GM21515 (cell line): ENCODE data around the gene PRRC2B.
"Not testable (repeated sequence)": the region's sequence is repeated elsewhere in the genome, so short reads cannot be mapped to it uniquely, and the experiment has no call there.

ENCODE experiments used
- ATAC-seq: cut with Tn5 transposase; IDR thresholded peaks from one replicate; pipeline ENCODE4 v1.9.1; 2021; ENCODE audit not compliant: unreplicated experiment

PRRC2B gene

DNA sequence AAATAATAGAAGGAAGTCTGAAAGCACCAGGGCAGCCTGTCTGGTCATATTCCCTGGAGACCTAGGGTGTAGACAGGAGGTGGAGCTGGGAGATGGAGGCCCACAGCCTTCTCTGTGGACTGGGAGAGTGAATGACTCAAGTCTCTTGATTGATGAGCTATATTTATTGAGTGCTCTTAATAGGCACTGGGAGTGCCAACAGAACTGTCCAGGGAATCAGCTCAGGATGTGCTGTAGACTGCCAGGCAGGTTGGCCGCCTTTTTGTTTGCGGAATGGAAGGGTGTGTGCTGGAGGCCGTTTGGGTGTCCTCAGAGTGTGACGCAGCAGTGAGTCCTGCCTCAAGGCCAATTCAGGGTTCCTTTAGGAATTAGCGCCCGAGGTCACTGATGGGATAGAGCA is 75.5 kb downstream of the PRRC2B start:
- ATAC-seq = no peak

DNA sequence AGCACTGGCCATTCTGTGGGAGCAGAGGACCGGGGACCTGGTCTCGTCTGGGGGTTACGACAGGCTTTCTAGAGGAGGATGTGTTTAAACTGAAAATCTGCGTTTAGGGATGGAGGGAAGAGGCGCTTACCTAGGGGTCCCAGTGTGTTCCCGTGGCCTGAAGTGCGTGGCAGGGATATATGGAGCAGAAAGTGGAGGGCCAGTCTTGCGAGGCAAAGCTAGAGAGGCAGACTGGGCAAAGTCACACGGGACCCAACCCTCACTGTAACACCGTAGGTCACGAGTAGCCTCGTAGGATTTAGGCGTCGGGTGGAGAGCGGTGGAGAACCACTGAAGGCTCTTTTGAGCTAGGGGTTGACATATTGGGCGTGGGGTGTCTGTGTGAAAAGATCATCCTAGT is 76.1 kb downstream of the PRRC2B start:
- no peak for ATAC-seq

DNA sequence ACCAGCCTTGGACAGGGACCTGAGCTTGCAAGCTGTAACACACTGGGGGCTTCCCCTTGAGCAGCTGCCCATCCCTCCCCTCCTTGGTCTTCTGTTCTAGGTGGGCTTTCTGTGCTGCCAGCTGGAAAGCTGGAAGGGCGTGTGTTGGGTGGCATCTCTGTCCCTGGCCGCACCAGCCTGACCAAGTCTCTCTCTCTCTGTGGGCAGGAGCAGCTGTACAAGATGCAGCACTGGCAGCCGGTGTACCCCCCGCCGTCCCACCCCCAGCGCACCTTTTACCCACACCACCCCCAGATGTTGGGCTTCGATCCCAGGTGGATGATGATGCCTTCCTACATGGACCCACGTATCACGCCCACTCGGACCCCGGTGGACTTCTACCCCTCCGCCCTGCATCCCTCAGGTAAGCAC is 76.7 kb downstream of the PRRC2B start:
- no peak for ATAC-seq

DNA sequence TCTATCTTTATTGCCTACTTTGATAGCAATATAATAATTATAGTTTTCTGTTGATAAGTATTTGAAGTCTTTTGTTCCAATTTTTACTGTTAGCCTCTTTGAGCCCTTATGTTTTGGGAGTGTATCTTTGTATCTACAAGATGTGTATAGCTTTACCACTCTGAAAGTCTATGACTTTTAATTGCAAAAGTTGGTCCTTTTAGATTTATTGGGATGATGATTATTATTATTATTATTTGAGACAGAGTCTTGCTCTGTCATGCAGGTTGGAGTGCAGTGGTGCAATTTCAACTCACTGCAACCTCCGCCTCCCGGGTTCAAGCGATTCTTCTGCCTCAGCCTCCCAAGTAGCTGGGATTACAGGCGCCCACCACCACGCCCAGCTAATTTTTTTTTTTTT is 78.2 kb downstream of the PRRC2B start:
- not testable (repeated sequence) for ATAC-seq

DNA sequence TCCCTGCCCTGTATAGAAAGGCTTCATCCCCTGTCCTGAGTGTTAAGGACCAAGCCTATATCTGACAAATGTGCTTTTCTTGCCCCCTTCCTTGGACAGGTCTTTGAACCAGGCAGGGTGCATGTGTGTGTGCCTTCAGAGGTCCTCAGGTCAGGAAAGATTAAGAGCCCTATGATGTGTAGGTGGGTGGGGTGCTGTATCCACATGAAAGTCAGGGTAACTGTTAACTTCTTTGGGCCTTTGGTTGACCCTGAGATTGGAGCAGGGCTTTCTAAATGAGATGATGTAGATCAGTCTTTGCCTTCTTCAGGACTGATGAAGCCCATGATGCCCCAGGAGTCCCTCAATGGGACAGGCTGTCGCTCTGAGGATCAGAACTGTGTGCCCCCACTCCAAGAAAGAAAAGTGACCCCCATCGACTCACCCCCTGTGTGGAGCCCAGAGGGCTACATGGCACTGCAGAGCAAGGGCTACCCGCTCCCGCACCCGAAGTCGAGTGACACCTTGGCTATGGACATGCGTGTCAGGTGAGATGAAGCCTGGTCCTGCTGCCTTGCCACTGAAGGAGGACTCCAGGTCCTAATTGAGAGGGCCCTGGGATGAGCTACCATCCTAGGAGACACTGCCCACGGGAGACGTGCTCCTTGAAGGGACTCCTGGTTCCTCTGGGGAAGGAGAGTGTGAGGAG is 79.5 kb downstream of the PRRC2B start:
- ATAC-seq = no peak

DNA sequence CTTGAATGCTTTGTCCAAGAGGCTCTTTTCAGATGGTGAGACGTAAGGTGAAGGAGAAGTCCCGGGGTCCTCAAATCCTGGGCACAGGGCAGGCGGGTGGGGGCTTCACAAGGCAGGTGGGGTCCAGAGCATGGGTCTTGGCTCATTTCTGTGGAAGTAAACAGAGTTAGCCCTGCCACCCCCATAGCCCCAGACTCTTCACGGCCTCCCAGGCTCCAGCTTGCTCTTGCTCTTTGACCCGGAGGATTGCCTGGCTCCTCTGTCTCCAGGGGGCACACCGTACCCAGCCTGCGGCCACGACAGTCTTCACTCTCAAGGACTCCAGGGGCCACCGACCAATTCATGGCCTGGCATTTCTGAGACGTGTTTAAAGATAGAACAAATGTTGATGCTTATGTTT is 80.0 kb downstream of the PRRC2B start:
- no peak for ATAC-seq

DNA sequence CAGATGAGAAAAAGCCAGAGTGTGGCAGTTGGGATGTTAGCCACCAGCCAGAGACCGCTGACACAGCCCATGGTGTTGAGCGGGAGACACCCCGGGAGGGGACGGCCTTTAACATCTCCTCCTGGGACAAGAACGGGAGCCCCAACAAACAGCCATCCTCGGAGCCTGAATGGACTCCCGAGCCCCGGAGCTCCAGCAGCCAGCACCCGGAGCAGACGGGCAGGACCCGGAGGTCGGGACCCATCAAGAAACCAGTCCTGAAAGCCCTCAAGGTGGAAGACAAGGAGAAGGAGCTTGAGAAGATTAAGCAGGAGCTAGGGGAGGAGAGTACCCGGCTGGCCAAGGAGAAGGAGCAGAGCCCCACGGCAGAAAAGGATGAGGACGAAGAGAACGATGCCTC is 80.8 kb downstream of the PRRC2B start:
- ATAC-seq = no peak

DNA sequence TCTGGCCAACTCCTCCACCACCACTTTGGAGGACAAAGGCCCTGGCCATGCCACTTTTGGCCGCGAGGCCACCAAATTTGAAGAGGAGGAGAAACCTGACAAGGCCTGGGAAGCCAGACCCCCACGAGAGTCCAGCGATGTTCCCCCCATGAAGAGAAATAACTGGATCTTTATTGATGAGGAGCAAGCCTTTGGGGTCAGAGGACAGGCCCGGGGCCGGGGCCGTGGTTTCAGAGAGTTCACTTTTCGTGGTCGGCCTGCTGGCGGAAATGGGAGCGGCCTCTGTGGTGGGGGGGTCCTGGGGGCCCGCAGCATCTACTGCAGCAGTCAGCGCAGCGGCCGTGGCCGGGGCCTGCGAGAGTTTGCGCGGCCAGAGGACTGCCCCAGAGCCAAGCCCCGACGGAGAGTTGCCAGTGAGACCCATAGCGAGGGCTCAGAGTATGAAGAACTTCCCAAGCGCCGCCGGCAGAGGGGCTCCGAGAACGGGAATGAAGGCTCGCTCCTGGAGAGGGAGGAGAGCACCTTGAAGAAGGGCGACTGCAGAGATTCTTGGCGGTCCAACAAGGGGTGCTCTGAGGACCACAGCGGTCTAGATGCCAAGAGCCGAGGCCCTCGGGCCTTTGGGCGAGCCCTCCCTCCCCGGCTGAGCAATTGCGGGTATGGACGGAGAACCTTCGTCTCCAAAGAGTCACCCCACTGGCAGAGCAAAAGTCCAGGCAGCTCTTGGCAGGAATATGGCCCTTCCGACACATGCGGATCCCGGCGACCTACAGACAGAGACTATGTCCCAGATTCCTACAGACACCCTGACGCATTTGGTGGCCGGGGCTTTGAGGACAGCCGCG is 81.4 kb downstream of the PRRC2B start:
- no peak for ATAC-seq

DNA sequence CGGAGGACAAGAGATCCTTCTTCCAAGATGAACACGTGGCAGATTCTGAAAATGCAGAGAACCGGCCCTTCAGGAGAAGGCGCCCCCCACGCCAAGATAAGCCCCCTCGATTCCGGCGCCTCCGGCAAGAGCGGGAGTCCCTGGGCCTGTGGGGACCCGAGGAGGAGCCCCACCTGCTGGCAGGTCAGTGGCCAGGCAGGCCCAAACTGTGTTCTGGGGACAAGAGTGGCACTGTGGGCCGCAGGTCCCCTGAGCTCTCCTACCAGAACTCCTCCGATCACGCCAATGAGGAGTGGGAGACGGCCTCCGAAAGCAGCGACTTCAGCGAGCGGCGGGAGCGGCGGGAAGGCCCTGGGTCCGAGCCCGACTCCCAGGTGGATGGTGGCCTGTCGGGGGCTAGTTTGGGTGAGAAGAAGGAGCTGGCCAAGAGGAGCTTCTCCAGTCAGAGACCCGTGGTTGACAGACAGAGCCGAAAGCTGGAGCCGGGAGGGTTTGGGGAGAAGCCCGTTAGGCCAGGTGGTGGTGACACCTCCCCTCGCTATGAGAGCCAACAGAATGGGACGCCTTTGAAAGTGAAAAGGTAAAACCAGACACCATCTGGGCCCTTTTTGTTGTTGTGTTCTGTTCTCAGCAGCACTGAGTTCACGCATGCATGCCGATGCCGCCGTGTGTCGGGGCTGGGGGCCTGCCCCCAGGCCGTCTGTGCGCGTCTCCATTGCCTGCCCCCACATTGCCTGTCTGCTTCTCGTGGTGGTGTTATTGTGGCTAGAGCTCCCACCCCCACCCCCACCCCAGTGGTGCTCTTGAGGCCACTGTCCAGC is 82.3 kb downstream of the PRRC2B start:
- ATAC-seq = no peak

DNA sequence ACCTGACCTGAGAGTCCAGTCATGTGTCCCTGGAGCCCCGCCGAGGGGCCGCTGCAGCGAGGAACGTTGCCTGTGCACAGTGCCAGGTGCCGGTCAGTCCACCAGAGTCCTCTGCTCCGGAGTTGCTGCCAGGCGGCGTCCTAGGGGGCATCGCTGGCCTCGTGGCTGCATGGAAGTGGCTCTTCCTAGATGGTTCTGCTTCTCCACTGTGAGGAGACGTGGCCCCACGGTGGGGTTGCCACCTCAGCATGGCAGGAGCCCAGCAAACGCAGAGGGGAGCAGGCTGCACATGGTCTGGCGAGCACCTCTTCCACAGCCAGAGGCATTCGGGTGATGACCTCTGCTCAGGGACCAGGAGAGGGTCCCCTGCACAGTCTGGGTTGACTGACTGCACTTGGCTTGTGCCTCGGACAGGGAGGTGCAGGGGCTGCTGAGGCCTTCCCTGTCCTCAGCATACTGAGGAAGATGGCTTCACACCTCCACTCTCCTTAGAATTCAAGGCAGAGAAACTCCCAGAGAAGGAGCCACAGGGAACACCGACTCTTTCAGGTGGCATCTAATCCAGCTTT is 83.0 kb downstream of the PRRC2B start:
- no peak for ATAC-seq

DNA sequence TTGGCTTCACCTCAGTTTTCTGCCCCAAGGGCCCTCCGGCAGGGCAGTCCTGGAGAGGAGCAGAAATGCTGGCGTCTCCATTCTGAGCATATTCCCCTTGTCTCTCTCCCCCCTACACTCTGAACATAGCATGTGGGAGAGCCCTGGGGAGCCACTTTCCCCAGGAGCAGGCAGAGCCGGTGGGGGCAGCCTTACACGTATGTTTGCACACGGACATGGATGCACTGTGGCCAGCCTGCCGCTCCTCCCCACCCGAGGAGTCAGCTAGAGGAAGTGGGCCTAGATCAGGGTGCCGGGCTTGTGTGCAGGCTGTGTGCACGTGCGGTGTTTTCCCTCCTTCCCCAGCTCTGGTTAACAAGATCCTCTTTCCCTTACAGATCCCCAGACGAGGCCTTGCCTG is 83.5 kb downstream of the PRRC2B start:
- ATAC-seq = no peak

DNA sequence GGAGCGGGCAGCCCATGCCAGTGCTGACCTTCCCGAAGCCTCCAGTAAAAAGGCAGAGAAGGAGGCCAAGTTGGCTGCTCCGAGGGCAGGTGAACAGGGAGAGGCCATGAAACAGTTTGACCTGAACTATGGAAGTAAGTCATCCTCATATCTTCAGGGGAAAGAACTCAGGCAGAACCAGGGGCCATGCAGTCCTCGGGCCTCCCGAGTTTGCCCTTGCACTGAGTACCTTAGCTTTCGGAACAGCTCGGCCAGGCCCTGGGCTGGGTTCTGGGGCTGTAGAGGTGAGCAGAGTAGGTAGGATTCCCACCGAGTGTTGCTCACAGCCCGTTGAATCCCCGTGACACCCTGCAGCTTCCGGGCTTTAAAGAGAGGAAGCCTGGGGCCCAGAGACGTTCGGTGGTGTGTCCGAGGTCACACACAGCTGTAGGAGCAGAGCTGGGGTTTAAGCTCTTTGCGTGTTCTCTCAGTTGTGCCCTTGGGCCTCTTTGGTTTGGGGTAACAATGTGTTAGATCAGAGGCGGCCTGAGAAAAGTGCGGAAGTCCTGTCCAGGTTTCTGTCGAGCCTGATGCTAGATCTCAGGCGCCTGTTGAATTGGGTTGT is 84.0 kb downstream of the PRRC2B start:
- no peak for ATAC-seq

DNA sequence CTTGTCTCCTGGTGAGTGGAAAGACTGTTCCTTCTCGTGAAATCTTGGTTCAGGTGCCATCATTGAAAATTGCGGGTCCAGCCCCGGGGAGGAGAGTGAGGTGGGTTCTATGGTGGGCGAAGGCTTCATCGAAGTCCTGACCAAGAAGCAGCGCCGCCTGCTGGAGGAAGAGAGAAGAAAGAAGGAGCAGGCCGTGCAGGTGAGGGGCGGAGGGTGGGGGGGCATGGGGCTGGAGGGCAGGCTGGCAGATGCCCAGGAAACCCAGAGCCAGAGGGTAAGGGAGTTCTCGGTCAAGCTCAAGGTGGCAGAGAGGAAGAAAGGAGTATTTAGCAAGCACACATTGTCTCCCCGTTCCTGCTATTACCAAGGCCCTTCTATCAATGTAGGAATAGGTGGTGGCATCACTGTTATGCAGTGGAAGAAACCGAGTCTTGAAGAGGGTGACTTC is 84.6 kb downstream of the PRRC2B start:
- ATAC-seq = no peak

DNA sequence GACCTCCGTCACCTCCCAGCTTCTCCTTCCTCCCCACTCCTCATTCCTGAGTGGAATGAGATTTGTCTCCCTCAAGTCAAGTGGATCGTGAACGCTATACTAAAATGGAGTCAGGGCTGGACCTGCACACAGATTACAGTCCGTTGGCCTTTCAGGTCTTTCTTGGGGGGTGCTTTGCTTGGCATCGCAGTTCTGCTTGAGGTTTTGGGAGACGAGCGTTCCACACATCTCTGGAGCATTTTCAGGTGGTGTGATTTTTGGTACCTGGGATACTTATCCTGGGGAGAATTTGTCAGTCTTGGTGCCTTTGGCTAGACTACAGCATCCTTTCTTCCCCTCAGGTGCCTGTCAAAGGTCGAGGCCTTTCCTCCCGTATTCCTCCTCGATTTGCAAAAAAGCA is 85.0 kb downstream of the PRRC2B start:
- ATAC-seq = no peak

DNA sequence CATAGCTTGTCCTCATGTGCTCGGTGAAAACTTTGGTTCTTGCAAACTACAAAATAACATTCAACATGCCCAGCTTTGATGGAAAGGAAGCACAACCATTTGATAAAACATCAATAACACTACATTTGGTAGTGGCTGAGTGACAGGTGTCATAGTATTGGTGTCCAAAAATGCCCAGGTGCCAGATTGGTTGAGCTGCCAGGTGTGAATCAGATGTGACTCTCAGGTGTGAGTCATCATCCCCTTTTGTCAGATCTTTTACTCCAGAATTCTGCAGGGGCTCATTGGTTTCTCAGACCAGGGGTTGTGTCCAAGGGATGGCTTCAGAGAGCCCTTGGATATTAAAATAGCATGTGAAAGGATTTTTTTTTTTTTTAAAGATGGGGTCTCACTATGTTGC is 86.4 kb downstream of the PRRC2B start:
- ATAC-seq = no peak

DNA sequence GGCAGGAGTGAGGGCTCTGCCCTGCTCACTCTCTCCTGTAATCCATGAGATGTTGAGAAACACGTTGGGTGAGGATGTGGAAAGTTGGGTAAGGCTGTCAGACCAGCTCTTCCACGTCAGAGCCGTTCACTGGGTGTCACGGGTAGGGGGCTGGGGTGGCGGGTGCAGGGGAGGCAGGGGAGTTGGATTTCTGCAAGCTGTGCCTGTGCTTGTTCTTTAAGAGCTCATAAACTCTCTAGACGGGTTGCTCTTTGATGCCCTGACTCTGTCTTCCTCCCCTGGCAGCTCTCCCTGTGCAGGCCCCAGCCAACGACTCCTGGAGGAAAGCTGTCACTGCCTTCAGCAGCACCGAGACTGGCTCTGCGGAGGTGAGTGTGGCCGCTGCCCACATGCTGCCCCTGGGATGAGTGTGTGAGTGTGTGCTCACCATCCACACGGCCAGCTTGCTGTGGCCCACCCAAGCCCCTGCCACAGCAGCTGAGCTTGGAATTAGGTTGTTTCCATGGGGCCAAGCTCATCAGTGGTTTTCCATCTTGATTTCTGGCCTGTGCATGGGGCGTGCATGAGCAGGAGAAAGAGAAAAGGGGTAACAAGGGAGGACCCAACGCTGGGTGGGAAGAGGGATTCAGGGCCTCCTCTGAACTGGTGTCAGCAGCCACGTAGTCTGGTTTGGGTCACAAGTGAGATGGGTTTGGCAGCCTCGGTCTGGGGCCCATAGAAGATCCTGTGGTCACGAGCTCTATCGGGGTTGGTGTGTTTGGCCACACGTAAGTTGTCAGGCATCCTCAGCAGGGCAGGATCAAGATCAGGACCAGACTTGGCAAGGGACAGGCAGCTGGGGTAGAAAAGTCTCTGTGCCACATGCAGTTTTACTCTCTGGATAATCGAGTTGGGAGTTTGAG is 87.8 kb downstream of the PRRC2B start:
- no peak for ATAC-seq

DNA sequence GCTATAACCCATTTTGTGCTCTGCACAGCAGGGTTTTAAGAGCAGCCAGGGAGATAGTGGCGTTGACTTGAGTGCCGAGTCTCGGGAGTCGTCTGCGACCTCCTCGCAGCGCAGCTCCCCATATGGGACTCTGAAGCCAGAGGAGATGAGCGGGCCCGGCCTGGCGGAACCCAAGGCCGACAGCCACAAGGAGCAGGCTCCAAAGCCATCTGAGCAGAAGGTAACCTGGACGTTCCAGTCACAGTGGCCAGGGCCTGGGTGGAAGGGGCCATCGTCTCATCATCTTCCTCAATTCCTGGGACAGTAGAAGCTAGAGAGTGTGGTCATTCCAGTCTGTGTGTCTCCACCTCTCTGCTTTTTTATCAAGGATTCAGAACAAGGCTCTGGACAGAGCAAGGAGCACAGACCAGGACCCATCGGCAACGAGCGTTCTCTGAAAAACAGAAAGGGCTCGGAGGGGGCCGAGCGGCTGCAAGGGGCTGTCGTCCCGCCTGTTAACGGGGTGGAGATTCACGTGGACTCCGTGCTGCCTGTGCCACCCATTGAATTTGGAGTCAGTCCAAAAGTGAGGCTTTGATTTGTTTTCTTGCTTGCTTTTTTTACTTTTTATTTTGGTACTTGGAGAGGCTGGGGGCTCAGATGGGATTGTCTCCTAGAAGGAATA is 88.6 kb downstream of the PRRC2B start:
- ATAC-seq = no peak

DNA sequence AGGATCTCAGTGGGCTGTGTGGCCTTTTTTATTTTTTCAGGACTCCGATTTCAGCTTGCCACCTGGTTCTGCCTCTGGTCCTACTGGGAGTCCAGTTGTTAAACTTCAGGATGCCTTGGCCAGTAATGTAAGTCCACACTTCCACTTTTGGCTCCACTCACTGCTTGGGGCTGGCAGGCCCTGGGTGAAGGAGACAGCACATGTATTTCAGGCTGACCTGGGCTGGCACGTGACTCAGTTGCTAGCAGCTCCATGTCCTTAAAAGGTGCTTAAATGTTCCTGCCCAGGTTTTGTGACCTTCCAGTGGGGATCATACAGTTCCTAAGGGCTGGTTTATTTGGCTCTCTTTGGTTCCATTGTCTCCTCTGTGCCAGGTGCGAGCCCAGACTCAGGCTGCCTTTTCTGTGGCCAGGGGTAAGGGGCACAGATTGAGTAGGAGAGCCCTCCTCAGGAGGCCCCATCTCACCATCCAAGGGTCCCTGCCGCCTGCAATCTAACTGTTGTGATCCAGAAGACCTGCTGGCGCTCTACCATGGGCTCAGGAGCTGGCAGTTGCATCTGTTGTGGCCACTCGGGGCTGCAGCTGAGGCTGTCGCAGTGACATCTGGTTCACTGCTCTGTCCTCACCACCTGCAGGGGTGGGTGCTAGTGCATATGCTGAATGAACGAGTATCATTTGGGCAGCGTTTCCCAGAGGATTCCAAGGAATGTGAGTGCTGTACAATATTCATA is 89.6 kb downstream of the PRRC2B start:
- no peak for ATAC-seq

DNA sequence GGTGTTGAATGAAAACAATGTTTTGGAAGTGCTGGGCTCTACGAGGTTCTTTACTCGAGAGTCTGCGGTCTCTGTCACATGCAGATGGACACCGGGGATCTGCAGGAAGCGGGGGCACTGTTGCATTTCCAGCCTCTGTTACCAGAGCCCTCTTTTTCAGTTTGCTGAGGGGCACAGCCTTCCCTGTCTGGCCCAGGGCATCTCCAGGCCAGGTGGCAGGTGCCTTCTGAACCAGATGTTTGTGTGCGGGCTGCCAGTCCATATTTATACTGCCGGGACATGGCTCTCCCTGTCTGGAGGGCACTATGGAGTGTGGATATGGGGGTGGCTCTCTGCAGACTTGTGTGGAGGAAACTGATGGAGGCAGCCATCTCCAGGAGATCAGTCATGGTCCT is 90.2 kb downstream of the PRRC2B start:
- no peak for ATAC-seq
